Pancreas (tissue), 10 donors: ENCODE results near the gene MAP2K1. TPM values are rescaled to one million over a fixed set of nuclear protein-coding genes. Genes with fewer than 3 reads are reported as not detected.
"Not testable (repeated sequence)": the region's sequence is repeated elsewhere in the genome, so short reads cannot be mapped to it uniquely, and the experiment has no call there.

Source experiments
- ATAC-seq, 4 donors: fragments of 200-7000 bp; cut with Tn5 transposase; one replicate each; pipeline versions ENCODE4 v1.8.0 to v1.9.1; 2020; ENCODE audit warnings: mild to moderate bottlenecking in 4 of 4, moderate library complexity in 4 of 4
- DNase-seq, 6 donors: peaks; one replicate each; pipeline ENCODE4 v3.0.0-alpha.2; 2020
- FAIRE-seq: peaks from 2 replicates; lab custom pipeline; 2012; peaks lifted over from hg19 to GRCh38; lab: Jason Lieb, UNC
- H3K27ac ChIP-seq, 4 donors: fragments of 200-600 bp; sonication (generic); 1 replicate in 3 of 4; 2 replicates in 1 of 4; pipeline versions ENCODE4 v1.5.0 to v1.8.0; 2020
- H3K27me3 ChIP-seq, 4 donors: fragments of 200-600 bp; one replicate each; pipeline ENCODE4 v1.8.0; 2021
- H3K36me3 ChIP-seq, 3 donors: fragments of 200-600 bp; sonication (generic) in 1 of 3; one replicate each; pipeline versions ENCODE4 v1.5.0 to v1.8.0; 2020 to 2021
- H3K4me1 ChIP-seq, 3 donors: fragments of 200-600 bp; one replicate each; pipeline ENCODE4 v1.8.0; 2021
- H3K4me3 ChIP-seq, 4 donors: fragments of 200-600 bp; sonication (generic) in 2 of 4; one replicate each; pipeline versions ENCODE4 v1.5.0 to v1.8.0; 2020 to 2021
- H3K9me3 ChIP-seq, 4 donors: fragments of 200-600 bp; one replicate each; pipeline ENCODE4 v1.8.0; 2021
- CTCF ChIP-seq, 4 donors: fragments of 200-600 bp; sonication (generic) in 3 of 4; IDR thresholded peaks; one replicate each; pipeline versions ENCODE4 v1.5.0 to v1.8.0; 2021; ENCODE audit warnings: antibody characterized with exemption in 4 of 4
- WGBS, 2 donors: extraction: QIAGEN DNeasy Blood & Tissue Kit; methylation state at CpG; one replicate each; pipeline ENCODE4 v1.1.7; 2013; 5-methylcytosine and 5-hydroxymethylcytosine counted together
- intact Hi-C, 3 donors: fragments of 100-400 bp; cut with DNase I; formaldehyde crosslinking; loops; one replicate each; pipeline versions ENCODE4 v1.11.1 to v1.14.2; 2022
- polyA plus RNA-seq, 2 donors: library from polyadenylated mRNA; stranded (reverse); fragments of 200-250 nt; gene quantifications; one replicate each; pipeline ENCODE4 v1.2.3, GENCODE V29; 2013
- total RNA-seq, 6 donors: library from RNA; stranded (reverse); fragmentation: NEBNext Ultra II Directional in 4 of 6; extraction: Animal tissue kit (Norgen Biotek cat#: 25700) in 4 of 6; gene quantifications; one replicate each; pipeline versions ENCODE4 v1.2.1 to v1.2.4, GENCODE V29; 2021 to 2023
- donor health status: healthy with polysubstance abuse.
- donor health status: DM: no; HTN: no; CAD: no; lungs with moderate emphysema.
- donor health status: DM: no; HTN: no; CAD: no.
- donor health status: control.
- donor health status: control.
- donor health status: Bipolar disorder and iron deficiency.
- donor health status: DM: yes; HTN: yes; CAD: no.
- donor health status: DM: no; HTN: no; CAD: no.
- donor health status: DM: no; HTN: no; CAD: no.
- donor health status: DM: yes; HTN: yes; CAD: no.

Gene MAP2K1
- total RNA-seq (10 to 100 TPM; 10.1 to 23.3 (median 16.4) TPM), polyA plus RNA-seq (10 to 100 TPM in 1 of 2 donors, 1 to 10 TPM in 1; 7.6 to 18.7 TPM)

GRCh38 chr15:66386204-66387123, at the start of gene MAP2K1:
Gene MAP2K1, plus strand, starts transcription at chr15:66386912. Its CDS starts 436 bp downstream, at chr15:66387348.
- WGBS, 2 donors: 3 to 5% methylated on average over 41 to 69 of the region's 69 CpGs

DNA sequence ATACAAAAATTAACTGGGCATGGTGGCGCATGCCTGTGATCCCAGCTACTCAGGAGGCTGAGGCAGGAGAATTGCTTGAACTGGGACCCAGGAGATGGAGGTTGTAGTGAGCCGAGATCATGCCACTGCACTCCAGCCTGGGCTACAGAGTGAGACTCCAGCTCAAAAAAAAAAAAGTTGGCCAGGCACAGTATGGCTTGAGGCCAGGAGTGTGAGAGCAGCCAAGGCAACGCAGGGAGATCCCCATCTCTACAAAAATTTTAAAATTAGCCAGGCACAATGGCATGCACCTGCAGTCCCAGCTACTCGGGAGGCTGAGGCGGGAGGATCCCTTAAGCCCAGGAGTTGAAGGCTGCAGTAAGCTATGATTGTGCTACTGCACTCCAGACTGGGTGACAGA, 38.2 kb upstream of the MAP2K1 start:
- H3K4me3 ChIP-seq, H3K9me3 ChIP-seq, intact Hi-C loops, H3K27me3 ChIP-seq, DNase-seq, H3K36me3 ChIP-seq, FAIRE-seq, H3K27ac ChIP-seq, H3K4me1 ChIP-seq: not testable (repeated sequence)
- 49 to 52% methylated on average over 5 of the region's 5 CpGs for WGBS, 2 donors
- ATAC-seq: peak in 1 of 4 donors; percentile 40

More at GRCh38 chr15:66386204-66387123, at the start of gene MAP2K1:
- Histone ChIP-seq H3K36me3 (no peaks in the 10 kb centered on the region), H3K27me3 (no peaks in the 10 kb centered on the region), H3K27ac (peak within 1 kb of the TSS; percentile 79 to 94 (median 87)), H3K4me1 (peaks cover 0 to 17% (median 7%) of the 10 kb centered on the region in 3 donors), H3K9me3 (no peaks in the 10 kb centered on the region), H3K4me3 (peak within 1 kb of the TSS; percentile 72 to 93 (median 77))
- ATAC-seq: peak; percentile 92 to 98 (median 94)
- intact Hi-C loops: loop anchor here in 2 of 3 donors (10.0 kb wide), 1 partner anchor 108 kb away; the partner anchor contains the start of gene SNAPC5 (in 2 of the 2)
- peak; percentile 98 to 99 (median 99) for DNase-seq
- TF ChIP-seq CTCF (IDR thresholded peaks at IDR 0.05): peak; percentile 36 to 51 (median 44)
- FAIRE-seq: no peak

DNA sequence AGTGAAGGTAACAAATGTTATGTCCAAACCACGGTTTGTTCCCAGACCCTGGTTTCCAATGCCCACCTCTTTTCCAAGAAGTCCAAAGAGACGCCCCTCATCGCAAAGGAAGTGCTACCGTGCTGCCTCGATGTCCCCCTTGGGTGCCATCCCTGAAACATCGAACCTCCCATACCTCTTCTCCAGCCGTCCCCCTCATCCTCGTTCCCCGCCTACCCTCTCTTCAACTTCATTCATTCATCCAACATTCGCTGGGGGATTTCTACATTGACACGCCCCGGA, 30.7 kb upstream of the MAP2K1 start:
- DNase-seq: peak in 1 of 6 donors; percentile 4
- ATAC-seq: peak in 1 of 4 donors; percentile 21
- no peaks in the 10 kb centered on the region for H3K27me3 ChIP-seq
- intact Hi-C loops: no loop called here
- H3K4me3 ChIP-seq: peak overlapping the region; percentile 42 to 69 (median 53)
- no peak for FAIRE-seq
- peak overlapping the region in 3 of 4 donors; percentile 33 to 52 (median 49) for H3K27ac ChIP-seq
- TF ChIP-seq CTCF (IDR thresholded peaks at IDR 0.05): no peak
- 5 to 11% methylated on average over 12 of the region's 12 CpGs for WGBS, 2 donors
- no peaks in the 10 kb centered on the region for H3K9me3 ChIP-seq
- H3K36me3 ChIP-seq: no peaks in the 10 kb centered on the region
- no peaks in the 10 kb centered on the region for H3K4me1 ChIP-seq

DNA sequence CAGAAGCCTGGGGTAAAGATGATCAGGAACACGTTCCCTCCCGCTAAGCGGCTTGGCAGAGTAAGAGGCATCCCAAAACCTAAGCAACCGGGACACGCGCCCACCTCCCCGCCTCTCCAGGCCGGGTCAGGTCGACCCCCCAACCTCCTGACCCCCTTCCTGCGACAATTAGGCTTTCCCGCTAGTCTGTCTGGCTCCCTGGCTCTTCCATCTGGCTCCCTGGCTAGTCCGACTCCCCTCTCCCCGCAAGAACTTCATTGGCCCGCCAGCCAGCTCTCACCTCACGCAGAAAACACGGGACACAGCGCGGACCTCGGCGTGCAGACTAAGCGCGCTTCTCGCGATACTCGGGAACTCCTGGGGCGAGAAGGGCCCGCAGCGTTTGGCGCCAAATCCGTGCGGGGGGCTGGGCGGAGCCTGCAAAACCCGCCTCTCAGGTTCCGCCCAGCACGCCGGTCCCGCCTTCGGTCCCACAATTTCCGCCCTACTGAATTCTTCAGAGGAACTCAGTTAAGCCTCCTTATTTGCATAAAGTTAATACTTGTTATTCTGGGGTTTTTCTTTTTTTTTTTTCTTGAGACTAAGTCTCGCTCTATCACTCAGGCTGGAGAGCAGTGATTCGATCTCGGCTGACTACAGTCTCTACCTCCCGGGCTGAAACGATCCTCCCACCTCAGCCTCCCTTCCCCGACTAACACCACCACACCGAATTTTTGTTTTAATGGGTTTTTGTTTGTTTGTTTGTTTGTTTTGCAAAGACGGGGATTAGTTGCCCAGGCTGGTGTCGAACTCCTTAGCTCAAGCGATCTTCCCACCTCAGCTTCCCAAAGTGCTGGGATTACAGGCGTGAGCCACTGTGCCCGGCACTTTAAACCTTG, 30.1 kb upstream of the MAP2K1 start, which contains the start of gene TIPIN:
Gene TIPIN (minus strand): TSS at position 327 of the 878 bp plus-strand sequence. CDS start 3,738 bp downstream, outside the sequence.
- Histone ChIP-seq H3K4me3 (peak within 1 kb of the TSS; percentile 42 to 69 (median 53)), H3K9me3 (no peaks in the 10 kb centered on the region), H3K27ac (peak within 1 kb of the TSS in 3 of 4 donors; percentile 33 to 52 (median 49)), H3K36me3 (no peaks in the 10 kb centered on the region), H3K4me1 (no peaks in the 10 kb centered on the region), H3K27me3 (no peaks in the 10 kb centered on the region)
- 5 to 6% methylated on average over 51 of the region's 51 CpGs for WGBS, 2 donors
- intact Hi-C loops: no loop called here
- DNase-seq (peak; percentile 92 to 98 (median 96)), FAIRE-seq (peak; percentile 23), ATAC-seq (peak; percentile 99 to 100 (median 100))
- no peak for TF ChIP-seq CTCF (IDR thresholded peaks at IDR 0.05)

DNA sequence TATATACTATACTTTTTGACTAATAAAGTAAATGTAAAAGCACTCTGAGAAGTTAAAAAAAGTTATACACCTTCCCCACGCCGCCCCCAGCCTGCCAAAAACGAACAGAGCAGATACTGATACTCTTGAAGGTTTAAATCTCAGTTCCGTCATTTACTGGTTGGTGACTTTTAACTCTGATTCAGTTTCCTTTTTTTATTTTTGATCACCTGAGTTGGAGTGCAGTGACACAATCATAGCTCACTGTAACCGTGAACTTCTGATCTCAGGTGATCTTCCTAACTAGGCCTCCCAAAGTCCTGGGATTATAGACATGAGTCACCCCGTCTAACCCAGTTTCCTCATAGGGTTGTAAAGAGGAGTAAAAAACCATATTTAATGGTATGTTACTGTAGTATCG, 27.0 kb upstream of the MAP2K1 start:
- Histone ChIP-seq H3K4me3 (no peak overlapping the region), H3K4me1 (no peaks in the 10 kb centered on the region), H3K9me3 (no peaks in the 10 kb centered on the region), H3K27ac (no peak overlapping the region), H3K36me3 (no peaks in the 10 kb centered on the region), H3K27me3 (no peaks in the 10 kb centered on the region)
- WGBS, 2 donors: 83 to 84% methylated on average over 7 of the region's 7 CpGs
- DNase-seq (no peak), ATAC-seq (no peak), FAIRE-seq (no peak)
- intact Hi-C loops: no loop called here
- TF ChIP-seq CTCF (IDR thresholded peaks at IDR 0.05): no peak

GRCh38 chr15:66361745-66362460, 24.8 kb upstream of the MAP2K1 start:
- not testable (repeated sequence) for FAIRE-seq

More at GRCh38 chr15:66361745-66362460, 24.8 kb upstream of the MAP2K1 start:
- intact Hi-C loops, H3K9me3 ChIP-seq, H3K36me3 ChIP-seq, ATAC-seq, H3K4me3 ChIP-seq, H3K27ac ChIP-seq, H3K27me3 ChIP-seq, DNase-seq, H3K4me1 ChIP-seq: not testable (repeated sequence)
- 83 to 87% methylated on average over 15 of the region's 15 CpGs for WGBS, 2 donors
